ENCODE measurements around the gene PLEKHG3.

PLEKHG3 gene

DNA sequence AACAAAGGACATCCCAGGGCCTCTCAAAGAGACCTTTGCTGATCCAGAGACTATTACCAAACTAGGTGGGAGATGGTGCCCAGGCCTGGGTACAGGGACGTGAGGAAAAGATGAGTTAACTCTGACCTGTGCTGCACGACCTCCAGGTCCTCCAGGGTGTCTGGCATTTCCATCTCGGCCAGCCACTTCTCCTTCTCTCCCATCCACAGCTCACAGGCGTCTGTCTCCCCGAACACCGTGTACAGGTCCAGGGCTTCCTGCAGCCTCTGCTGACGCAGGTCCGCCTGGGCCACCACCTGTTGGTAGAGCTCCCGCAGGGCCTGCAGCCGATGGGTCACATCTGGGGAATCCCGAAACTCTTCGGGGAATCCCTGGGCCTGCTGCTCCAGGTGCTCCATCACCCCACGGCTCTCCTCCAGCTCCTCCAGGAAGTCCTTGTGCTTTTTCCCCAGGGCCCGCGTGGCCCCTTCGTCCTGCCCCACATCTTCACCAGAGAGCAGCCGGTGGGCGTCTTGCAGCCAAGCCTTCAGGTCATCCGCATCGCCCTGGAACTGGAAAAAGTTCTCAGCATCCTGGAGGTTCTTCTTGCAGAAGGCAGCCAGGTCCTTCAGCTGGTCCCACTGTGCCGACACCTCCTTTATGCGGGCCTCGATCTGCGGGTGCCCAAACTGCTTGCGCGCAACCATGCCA, 88.8 kb downstream of the PLEKHG3 start:
- DNase-seq, result no peak

DNA sequence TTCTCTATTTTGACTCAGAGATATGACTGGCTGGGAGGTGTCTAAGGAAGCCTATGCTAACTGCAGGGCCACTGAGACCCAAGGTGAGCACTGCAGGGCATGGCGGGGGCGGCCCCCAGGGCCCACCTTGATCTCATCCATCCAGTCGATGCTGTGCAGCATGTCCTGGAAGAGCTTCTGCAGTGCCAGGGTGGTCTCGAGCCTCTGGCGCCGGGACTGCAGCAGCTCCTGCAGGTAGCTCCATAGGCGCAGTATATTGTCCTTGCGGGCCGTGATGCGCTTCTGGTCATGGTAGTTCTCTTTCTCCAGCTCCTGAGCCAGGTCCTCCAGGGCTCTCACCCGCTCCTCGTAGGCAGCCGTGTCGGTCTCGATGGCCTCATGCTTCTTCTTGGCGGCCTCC, 91.0 kb downstream of the PLEKHG3 start:
- no peak for DNase-seq

DNA sequence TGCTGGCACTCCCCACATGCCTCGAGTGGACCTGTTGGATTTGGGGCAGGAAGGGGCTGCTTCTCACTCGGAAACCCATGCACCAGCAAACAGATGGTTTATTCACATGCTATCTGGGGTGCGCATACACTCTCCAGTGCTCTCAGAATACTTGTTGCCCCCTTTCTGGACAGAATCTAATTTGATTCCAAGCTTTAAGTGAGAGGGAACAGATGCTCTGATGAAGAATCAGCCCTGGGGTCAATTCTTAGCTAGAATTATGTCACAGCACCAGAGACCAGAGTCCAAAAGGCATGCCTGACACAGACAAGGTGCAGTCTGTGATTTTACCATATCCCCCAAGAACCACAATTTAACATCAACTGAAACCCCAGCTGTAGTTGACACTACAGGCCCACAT, 91.7 kb downstream of the PLEKHG3 start:
- no peak for DNase-seq

DNA sequence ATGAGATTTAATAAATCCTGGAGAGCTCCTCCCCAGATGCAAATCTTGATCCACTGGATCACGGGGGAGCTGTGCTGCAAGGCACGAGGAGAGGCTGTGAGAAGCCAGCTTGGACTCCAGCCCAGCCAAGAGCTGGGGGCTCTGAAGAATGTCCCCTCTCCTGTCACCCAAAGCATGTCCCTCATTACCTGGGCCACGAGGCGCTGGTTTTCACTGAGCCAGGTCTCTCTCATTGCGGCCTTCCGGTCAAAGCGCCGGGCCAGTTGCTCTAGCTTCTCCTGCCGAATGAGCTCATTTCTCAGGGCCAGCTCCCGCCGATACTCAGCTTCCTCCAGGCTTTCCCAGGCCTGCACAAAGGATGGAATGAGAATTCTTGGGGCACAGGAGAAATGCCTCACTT, 92.1 kb downstream of the PLEKHG3 start:
- DNase-seq, result no peak

DNA sequence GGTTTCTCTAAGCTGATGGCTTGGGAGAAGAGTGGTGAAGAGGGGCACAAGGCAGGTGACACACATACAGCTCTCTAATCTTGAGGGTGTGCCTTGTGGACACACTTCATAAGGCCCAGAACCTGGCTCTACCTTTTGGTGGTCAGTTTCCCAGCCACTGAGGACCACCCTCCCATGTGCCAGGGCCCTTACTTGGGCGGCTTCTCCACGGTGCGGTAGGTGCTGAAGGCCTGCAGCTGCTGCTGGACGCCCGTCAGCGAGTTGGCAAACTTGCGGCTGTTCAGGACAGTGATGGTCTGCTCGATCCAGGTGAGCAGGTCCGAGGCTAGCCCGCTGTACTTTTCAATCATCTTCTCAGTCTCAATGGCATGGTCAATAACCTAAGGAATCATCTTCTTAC, 95.3 kb downstream of the PLEKHG3 start:
- no peak for DNase-seq

Measured in bone marrow (tissue), 2 donors.